Esophagus (tissue), 2 donors: Measurements from ENCODE around the gene ATG5. TPM values are rescaled to one million over a fixed set of nuclear protein-coding genes. Genes with fewer than 3 reads are reported as not detected.

ENCODE experiments used
- H3K27ac ChIP-seq, 2 donors: one replicate each; pipeline ENCODE4 v1.5.1; 2013; ENCODE audit warnings: low read depth in 2 of 2, mild to moderate bottlenecking in 2 of 2, inconsistent platforms in 1 of 2, low read length in 1 of 2, moderate library complexity in 1 of 2
- H3K27me3 ChIP-seq, 2 donors: one replicate each; pipeline ENCODE4 v1.6.1; 2013; ENCODE audit warnings: low read length in 2 of 2, control low read depth in 1 of 2, mild to moderate bottlenecking in 1 of 2; ENCODE audit not compliant: insufficient read depth in 2 of 2, control insufficient read depth in 1 of 2
- H3K36me3 ChIP-seq, 2 donors: one replicate each; pipeline ENCODE4 v1.6.1; 2013; ENCODE audit warnings: low read length in 1 of 2; ENCODE audit not compliant: control insufficient read depth in 2 of 2, insufficient read depth in 2 of 2
- H3K4me1 ChIP-seq, 2 donors: one replicate each; pipeline ENCODE4 v1.6.1; 2013; ENCODE audit warnings: low read length in 1 of 2; ENCODE audit not compliant: control insufficient read depth in 2 of 2, insufficient read depth in 2 of 2
- H3K4me3 ChIP-seq, 2 donors: one replicate each; pipeline ENCODE4 v1.5.1; 2013; ENCODE audit warnings: low read length in 2 of 2, mild to moderate bottlenecking in 2 of 2, low read depth in 1 of 2, moderate library complexity in 1 of 2
- H3K9me3 ChIP-seq, 2 donors: one replicate each; pipeline ENCODE4 v1.6.1; 2013; ENCODE audit warnings: mild to moderate bottlenecking in 2 of 2, low read depth in 1 of 2, low read length in 1 of 2, moderate library complexity in 1 of 2; ENCODE audit not compliant: control insufficient read depth in 2 of 2, insufficient read depth in 1 of 2
- WGBS, 2 donors: extraction: QIAGEN DNeasy Blood & Tissue Kit; methylation state at CpG; one replicate each; pipeline ENCODE4 v1.1.7; 2013; 5-methylcytosine and 5-hydroxymethylcytosine counted together
- polyA plus RNA-seq, 2 donors: library from polyadenylated mRNA; stranded (reverse); fragments of 200-250 nt; gene quantifications; one replicate each; pipeline ENCODE4 v1.2.3, GENCODE V29; 2013
- donor health status: healthy with polysubstance abuse.
- donor health status: Bipolar disorder and iron deficiency.

The ATG5 gene
- polyA plus RNA-seq, 2 donors, result 9.1 to 12.5 TPM

DNA sequence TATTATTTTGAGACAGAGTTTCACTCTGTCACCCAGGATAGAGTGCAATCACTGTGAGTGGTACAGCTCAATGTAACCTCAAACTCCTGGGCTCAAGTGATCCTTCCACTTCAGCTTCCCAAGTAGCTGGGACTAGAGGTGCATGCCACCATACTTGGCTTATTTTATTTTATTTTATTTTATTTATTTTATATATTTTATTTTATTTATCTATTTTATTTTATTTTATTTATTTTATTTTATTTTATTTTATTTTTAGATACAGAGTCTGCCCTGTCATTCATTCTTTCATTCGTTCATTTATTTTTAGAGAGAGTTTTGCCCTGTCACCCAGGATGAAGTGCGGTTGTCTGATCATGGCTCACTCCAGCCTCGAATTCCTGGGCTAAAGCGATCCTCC is 35.5 kb downstream of the ATG5 start:
- peaks cover 0 to 2% of the 10 kb centered on the region in 2 donors for H3K36me3 ChIP-seq
- no peaks in the 10 kb centered on the region for H3K27me3 ChIP-seq
- no peak overlapping the region for H3K27ac ChIP-seq
- H3K4me3 ChIP-seq, result no peak overlapping the region
- no peaks in the 10 kb centered on the region for H3K4me1 ChIP-seq
- H3K9me3 ChIP-seq, result no peaks in the 10 kb centered on the region
- 98% methylated on average over 4 of the region's 4 CpGs for WGBS, 2 donors

- Histone ChIP-seq H3K4me1 (no peaks in the 10 kb centered on the region), H3K27me3 (no peaks in the 10 kb centered on the region), H3K4me3 (no peak overlapping the region), H3K27ac (no peak overlapping the region), H3K36me3 (peaks cover 0 to 2% of the 10 kb centered on the region in 2 donors), H3K9me3 (no peaks in the 10 kb centered on the region)
- WGBS, 2 donors, result 75 to 81% methylated on average over 1 of the region's 1 CpG
Observed at GRCh38 chr6:106287215-106287614, 38.3 kb downstream of the ATG5 start.

GRCh38 chr6:106286746-106287145 is 38.8 kb downstream of the ATG5 start:
- H3K4me1 ChIP-seq, result no peaks in the 10 kb centered on the region
- no peaks in the 10 kb centered on the region for H3K27me3 ChIP-seq
- H3K9me3 ChIP-seq, result no peaks in the 10 kb centered on the region
- no peak overlapping the region for H3K4me3 ChIP-seq
- H3K36me3 ChIP-seq, result no peaks in the 10 kb centered on the region
- peak overlapping the region in 1 of 2 donors; percentile 52 for H3K27ac ChIP-seq
- 88 to 92% methylated on average over 1 of the region's 1 CpG for WGBS, 2 donors

DNA sequence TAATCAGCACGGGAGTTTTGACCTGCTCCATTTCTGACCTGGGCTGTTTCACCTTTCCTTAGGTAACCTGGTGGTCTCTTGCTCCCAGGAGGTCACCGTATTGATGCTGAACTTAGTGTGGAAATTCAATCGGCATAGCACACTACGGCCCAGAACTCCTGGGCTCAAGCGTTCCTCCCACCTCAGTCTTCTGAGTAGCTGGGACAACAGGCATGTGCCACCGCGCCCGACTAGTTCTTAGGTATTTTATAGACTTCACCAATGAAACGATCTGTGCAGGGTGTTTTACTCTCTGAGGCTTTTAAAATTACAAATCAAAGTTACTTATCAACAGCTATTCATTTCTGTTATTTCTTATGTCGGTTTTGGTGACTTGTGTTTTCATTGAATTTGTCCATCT is 42.1 kb downstream of the ATG5 start:
- no peaks in the 10 kb centered on the region for H3K4me1 ChIP-seq
- 96 to 97% methylated on average over 10 of the region's 10 CpGs for WGBS, 2 donors
- H3K9me3 ChIP-seq, result no peaks in the 10 kb centered on the region
- H3K27me3 ChIP-seq, result no peaks in the 10 kb centered on the region
- H3K27ac ChIP-seq, result no peak overlapping the region
- peaks cover 0 to 3% of the 10 kb centered on the region in 2 donors for H3K36me3 ChIP-seq
- H3K4me3 ChIP-seq, result no peak overlapping the region

DNA sequence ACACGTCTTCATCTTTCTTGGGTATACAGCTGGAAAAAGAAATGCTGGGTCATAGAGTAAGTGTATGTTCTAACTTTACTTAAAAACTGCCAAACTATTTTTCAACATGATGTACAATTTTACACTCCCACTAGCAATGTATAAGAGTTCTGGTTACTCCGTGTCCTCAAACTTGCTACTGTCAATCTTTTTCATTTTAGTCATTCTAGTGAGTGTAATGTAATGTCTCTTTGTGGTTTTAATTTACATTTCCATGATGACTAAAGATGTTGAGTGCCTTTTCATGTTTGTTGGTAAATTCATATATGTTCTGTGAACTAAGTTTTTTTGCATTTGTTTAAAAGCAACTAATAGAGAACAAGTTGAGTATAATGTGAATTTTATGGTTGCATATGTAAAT is 43.9 kb downstream of the ATG5 start:
- 74 to 77% methylated on average over 2 of the region's 2 CpGs for WGBS, 2 donors
- H3K36me3 ChIP-seq, result peaks cover 0 to 3% of the 10 kb centered on the region in 2 donors
- H3K27me3 ChIP-seq, result no peaks in the 10 kb centered on the region
- H3K4me1 ChIP-seq, result no peaks in the 10 kb centered on the region
- H3K4me3 ChIP-seq, result no peak overlapping the region
- no peak overlapping the region for H3K27ac ChIP-seq
- no peaks in the 10 kb centered on the region for H3K9me3 ChIP-seq

GRCh38 chr6:106281088-106281487 is 44.5 kb downstream of the ATG5 start:
- peaks cover 0 to 3% of the 10 kb centered on the region in 2 donors for H3K36me3 ChIP-seq
- H3K27ac ChIP-seq, result no peak overlapping the region
- no peaks in the 10 kb centered on the region for H3K4me1 ChIP-seq
- H3K9me3 ChIP-seq, result no peaks in the 10 kb centered on the region
- no peak overlapping the region for H3K4me3 ChIP-seq
- no peaks in the 10 kb centered on the region for H3K27me3 ChIP-seq

DNA sequence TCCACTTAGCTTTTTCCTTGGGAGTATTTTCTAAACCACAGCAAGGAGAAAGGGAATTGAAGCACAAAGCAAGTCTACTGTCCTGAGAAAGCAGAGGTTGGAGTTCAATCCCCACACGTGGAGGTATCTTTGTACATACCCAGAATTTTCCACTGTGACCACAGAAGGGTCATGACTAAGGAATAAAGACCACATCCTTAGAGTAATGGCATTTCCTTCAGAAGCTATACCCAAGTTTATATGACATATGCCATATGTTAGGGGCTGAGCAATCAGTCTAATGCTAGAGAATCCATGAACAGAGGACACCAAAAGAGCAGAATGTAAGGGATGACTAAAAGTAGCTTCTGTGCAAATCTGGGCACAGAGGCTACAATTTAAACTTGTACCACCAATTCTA is 46.4 kb downstream of the ATG5 start:
- Histone ChIP-seq H3K27ac (no peak overlapping the region), H3K36me3 (peaks cover 0 to 3% of the 10 kb centered on the region in 2 donors), H3K4me3 (no peak overlapping the region), H3K9me3 (no peaks in the 10 kb centered on the region), H3K4me1 (no peaks in the 10 kb centered on the region), H3K27me3 (no peaks in the 10 kb centered on the region)
- WGBS, 2 donors, result 70 to 71% methylated on average over 1 of the region's 1 CpG

DNA sequence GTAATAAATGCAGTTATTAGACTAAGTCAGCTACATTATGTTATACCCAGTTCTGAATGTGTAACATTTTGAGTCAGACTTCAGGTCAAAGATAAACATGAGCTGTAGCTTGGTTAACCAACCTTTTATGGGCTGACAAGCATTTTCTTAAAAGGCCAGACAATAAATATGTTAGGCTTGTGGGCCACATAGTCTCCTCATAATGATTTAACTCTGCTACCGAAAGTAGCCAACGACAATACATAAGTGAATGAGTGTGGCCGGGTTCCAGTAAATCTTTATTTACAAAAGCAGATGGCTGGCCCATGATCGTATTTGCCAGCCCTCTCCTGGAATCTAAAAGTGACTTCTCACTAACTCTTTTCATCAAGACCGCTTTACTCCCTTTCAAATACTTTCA is 49.9 kb downstream of the ATG5 start:
- H3K4me1 ChIP-seq, result no peaks in the 10 kb centered on the region
- 72 to 79% methylated on average over 5 of the region's 5 CpGs for WGBS, 2 donors
- H3K4me3 ChIP-seq, result no peak overlapping the region
- no peaks in the 10 kb centered on the region for H3K27me3 ChIP-seq
- no peak overlapping the region for H3K27ac ChIP-seq
- no peaks in the 10 kb centered on the region for H3K9me3 ChIP-seq
- peaks cover 0 to 3% of the 10 kb centered on the region in 2 donors for H3K36me3 ChIP-seq

- Histone ChIP-seq H3K4me1 (no peaks in the 10 kb centered on the region), H3K27ac (no peak overlapping the region), H3K4me3 (no peak overlapping the region), H3K27me3 (no peaks in the 10 kb centered on the region), H3K9me3 (no peaks in the 10 kb centered on the region), H3K36me3 (no peaks in the 10 kb centered on the region)
- 78 to 87% methylated on average over 1 of the region's 1 CpG for WGBS, 2 donors
Observed at GRCh38 chr6:106273087-106273486, 52.5 kb downstream of the ATG5 start.

DNA sequence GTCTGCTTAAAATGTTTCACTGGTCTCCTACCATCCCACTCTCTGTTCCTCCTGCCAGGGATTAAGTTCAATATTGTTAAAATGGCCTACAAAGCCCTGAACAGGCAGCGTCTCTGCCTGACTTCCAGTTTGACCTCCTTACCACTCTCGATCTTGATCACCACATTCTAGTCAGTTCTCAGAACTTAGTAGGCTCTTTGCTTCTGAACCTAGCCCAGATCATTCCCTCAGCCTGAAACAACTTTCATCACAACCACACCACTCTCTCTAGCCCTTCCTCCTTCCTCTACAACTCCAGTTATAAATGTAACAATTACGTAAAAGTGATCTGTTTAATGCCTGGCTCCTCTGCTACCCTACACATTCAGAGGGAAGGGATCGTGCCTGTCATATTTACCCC is 53.3 kb downstream of the ATG5 start:
- Histone ChIP-seq H3K27ac (no peak overlapping the region), H3K36me3 (no peaks in the 10 kb centered on the region), H3K27me3 (no peaks in the 10 kb centered on the region), H3K4me1 (no peaks in the 10 kb centered on the region), H3K9me3 (no peaks in the 10 kb centered on the region), H3K4me3 (no peak overlapping the region)
- WGBS, 2 donors, result 88 to 92% methylated on average over 4 of the region's 4 CpGs
